NOMO-1 treated with dmso at 0.1 percent for 144 hours (cell line): ENCODE results near the gene DAPK2.

Experiments used
- DNase-seq: peaks from one replicate; lab custom pipeline; 2025; ENCODE audit not compliant: unreplicated experiment; lab: John Stamatoyannopoulos, UW

Gene DAPK2

GRCh38 chr15:64024172-64025050 is 21.9 kb downstream of the DAPK2 start:
- peak; percentile 48 for DNase-seq

DNA sequence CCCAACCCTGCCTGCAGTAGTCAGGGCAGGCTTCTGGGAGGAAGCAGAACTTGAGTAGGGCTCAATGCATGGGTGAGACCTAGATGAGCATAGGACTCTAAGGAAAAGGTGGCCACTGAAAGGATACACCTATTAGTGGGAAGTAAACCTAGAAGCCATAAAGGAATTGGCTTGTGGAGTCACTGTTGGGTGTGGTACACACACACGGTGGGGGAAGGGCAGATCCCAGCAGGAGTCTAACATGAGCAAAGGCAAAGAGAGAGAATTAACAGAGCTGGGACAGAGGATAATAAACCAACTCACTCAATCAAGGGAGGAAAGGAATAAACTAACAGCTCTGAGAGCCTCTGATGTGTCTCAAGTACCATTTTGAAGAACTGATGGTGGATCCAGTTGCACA is 23.1 kb downstream of the DAPK2 start:
- no peak for DNase-seq

DNA sequence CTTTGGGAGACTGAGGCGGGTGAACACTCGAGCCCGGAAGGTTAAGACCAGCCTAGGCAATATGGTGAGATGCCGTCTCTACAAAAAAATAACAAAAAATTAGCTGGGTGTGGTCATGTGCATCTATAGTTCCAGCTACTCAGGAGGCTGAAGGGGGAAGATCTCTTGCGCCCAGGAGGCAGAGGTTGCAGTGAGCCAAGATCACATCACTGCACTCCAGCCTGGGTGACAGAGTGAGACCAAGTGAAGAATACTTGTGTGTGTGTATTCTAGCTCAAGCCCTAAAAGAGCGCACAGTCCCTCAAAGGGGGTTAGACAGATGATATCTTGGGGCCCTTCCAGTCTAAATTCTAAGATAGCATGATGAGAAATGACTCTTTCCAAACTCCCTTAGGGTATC is 23.7 kb downstream of the DAPK2 start:
- DNase-seq, result no peak

DNA sequence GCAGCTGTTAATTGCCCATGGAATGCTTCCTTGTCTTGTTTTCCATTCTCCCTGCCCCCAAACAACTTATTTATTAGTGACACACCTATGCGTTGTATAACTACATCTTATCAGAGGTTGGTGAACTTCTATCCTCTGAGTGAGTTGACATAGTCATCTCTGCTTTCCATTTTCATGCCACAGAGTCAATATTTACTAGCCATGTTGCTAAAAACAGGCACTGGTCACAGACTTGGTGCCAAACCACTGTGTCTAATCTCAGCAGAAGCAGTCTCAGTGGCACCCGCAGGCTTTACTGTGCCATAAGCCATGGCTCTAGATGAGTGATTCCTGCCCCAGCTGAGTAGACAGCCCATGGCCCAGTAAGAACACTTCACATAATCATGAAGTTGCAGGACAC is 26.5 kb downstream of the DAPK2 start:
- DNase-seq, result no peak

- DNase-seq, result no peak
These were observed 28.6 kb downstream of the DAPK2 start for GRCh38 chr15:64017591-64018163.

- DNase-seq, result no peak
These were observed 29.1 kb downstream of the DAPK2 start for GRCh38 chr15:64017082-64017588.

GRCh38 chr15:64016257-64016656 is 30.0 kb downstream of the DAPK2 start:
- DNase-seq, result no peak

GRCh38 chr15:64014995-64015394 is 31.3 kb downstream of the DAPK2 start:
- DNase-seq, result no peak

- DNase-seq, result no peak
These were observed 32.9 kb downstream of the DAPK2 start for GRCh38 chr15:64013179-64014062.

- DNase-seq, result no peak
These were observed 34.5 kb downstream of the DAPK2 start for GRCh38 chr15:64011736-64012135.

DNA sequence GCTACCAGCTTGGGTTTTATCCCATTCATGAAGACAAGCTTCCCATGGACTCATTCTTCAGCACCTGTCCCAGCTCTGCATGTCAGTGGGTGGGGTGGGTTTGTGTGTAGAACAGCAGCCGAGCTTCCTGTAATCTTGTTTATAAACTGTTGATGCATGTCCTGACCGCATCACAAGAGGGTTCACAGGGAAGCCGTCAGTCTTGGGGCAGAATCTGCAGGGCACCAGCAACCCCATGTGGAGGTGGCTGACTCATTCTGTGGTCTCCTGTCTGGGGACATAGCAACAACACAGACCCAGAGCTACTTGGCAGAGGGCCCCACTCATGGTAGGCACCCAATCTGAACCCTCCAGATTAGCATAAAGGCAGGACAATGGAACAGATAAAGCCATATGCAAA is 35.6 kb downstream of the DAPK2 start:
- peak; percentile 65 for DNase-seq

DNA sequence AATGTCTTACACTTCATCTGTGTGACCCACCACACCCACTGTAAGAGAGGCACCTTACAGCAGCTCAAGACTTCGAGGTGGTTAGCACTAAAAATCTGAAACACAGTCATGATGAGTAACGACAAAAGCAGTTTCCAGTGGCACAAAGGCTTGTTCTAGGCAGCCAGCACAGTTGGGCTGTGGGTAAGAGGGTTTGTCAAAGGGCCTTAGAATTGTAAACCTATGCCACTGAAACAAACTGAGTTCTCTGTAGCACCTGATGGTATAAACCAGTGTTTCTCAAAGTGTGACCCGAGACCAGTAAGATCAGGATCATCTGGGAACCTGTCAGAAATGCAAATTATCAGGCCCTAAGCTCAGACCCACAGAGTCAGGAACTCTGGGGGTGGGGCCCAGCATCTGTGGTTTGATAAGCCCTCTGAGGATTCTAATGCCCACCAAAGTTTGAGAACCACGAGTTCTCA is 36.5 kb downstream of the DAPK2 start:
- no peak for DNase-seq

GRCh38 chr15:64009241-64009640 is 37.0 kb downstream of the DAPK2 start:
- DNase-seq, result no peak

- DNase-seq, result no peak
These were observed 38.1 kb downstream of the DAPK2 start for GRCh38 chr15:64008177-64008576.

DNA sequence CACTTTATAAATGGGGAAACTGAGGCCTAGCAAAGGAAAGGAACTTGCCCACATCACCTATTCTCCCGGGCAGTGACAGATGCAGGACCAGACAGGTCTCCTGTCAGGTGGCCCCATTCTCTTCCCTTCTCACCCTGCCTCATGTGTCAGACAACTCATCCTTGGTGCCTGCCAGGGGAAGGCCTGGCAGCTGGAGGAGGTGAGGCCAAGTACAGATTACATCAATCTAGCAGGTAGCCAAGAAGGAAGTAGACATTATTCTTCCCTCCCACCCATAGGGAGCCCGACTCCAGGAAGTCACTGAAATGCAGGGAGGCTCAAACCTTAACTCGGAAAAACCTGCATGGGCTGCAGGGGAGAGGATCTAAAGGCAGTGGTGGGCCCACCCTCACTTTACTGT is 39.6 kb downstream of the DAPK2 start:
- no peak for DNase-seq

DNA sequence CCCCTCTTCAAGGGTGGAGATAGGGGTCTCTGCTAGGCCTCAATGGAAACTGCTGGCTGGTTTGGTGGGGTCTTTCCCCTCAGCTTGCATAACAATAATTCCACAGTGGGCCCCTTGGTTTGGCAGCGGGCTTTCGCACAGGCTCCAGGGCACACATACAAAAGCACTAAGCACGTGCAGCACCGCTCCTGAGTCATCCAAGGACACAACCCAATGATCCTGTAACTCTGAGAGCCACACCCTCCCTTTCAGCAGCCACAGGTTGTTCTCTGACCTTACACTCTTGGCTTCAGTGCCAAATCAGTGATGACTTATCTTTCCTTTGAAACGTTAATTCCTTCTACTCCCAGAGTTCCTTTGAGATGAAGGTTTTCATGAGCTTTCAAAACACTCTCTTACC is 41.7 kb downstream of the DAPK2 start:
- DNase-seq, result no peak

DNA sequence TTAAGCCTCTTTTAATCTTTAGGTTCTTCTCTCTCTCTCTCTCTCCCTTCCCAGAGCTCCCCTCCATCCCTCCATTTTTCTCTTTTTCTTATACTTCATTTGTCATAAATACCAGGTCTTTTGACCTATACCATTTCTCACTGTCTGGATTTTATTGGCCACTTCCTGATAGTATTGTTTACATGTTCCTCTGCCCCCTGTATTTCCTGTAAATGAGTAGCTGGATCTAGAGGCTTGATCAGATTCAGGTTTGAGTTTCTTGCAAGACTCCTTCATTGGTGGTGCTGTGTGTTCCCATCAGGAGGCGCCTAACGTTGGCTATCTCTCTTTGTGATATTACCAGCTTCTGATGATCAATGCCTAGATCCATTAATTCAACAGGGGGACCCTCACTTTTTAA is 42.2 kb downstream of the DAPK2 start:
- DNase-seq, result no peak

- no peak for DNase-seq
These were observed 43.1 kb downstream of the DAPK2 start for GRCh38 chr15:64003182-64003581.

- peak; percentile 75 for DNase-seq
These were observed 45.1 kb downstream of the DAPK2 start for GRCh38 chr15:64001148-64001547.

DNA sequence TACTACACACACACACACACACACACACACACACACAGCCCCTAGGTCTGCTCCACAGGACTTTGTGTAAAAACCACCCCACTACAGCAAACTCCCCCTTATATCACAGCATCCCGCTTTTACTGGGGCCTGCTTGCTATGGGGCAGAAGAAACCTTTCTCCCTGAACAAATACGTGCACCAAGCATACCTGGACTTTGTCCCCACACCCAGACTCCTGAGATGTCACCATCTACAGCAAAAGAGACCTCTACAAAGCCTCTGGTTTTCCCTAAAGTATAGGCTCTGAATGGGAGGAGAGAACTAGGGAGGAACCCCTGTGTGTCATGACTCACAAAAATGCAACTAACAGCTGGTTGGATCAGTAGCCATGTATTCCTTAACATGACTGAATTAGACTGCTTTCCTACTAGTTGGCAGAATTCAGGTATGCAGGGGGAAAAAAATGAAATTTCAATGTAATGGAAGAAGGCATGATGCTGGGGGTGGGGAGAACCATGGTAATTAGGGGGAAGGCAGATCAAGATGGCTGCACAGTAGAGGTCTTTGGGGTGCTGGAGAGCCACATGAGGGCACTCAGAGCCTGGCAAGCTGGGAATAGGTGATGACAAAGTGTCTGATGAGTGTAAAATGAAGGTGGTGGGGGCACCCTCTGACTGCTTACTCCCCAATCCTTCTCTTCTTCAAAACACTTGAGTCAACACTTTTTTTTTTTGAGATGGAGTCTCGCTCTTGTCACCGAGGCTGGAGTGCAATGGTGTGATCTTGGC is 45.9 kb downstream of the DAPK2 start:
- DNase-seq, result no peak

DNA sequence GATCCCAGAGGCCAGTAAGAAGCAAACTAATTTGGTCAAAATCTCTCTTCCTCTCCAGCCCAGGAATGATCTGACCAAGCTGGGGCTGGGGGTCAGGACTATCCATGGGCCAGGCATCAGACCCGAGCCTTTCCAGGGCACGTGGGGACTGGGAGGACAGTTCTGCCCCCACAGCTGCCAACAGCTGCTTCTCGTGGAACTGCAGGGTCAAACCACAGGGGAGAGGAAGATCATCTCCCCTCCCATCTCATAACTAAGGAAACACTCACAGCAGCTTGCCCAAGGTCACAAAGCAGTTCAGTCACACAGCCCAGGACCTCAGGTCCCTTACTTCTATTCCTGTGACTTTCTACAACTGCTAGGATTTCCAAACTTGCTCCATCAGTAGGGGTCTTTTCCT is 47.1 kb downstream of the DAPK2 start:
- no peak for DNase-seq
